SH-SY5Y (cell line): ENCODE data around the gene TSHZ3.

ENCODE experiments used
- GATA2 ChIP-seq: IDR thresholded peaks from 2 replicates; pipeline ENCODE4 v1.6.1; 2011; ENCODE audit warnings: mild to moderate bottlenecking, low read depth, low read length
- GATA3 ChIP-seq: IDR thresholded peaks from 2 replicates; pipeline ENCODE4 v1.6.1; 2011; ENCODE audit warnings: low read depth, mild to moderate bottlenecking, low read length, moderate library complexity

GRCh38 chr19:31342926-31343325 is 6.3 kb downstream of the TSHZ3 start:
- TF ChIP-seq GATA3 = no peak
- no peak for TF ChIP-seq GATA2
